NCI-H2029 (cell line): ENCODE results near the gene KNTC1.
"Not testable (repeated sequence)": the region's sequence is repeated elsewhere in the genome, so short reads cannot be mapped to it uniquely, and the experiment has no call there.

Experiments
- DNase-seq: peaks from one replicate; lab custom pipeline; 2025; lab: John Stamatoyannopoulos, UW

The KNTC1 gene

GRCh38 chr12:122558745-122559641 lies 31.9 kb downstream of the KNTC1 start:
- DNase-seq: no peak

GRCh38 chr12:122560138-122560537 lies 33.1 kb downstream of the KNTC1 start:
- DNase-seq: no peak

- DNase-seq: no peak
Observed at GRCh38 chr12:122563361-122563760, 36.3 kb downstream of the KNTC1 start.

GRCh38 chr12:122566816-122567215 lies 39.8 kb downstream of the KNTC1 start:
- not testable (repeated sequence) for DNase-seq

GRCh38 chr12:122569288-122569687 lies 42.2 kb downstream of the KNTC1 start:
- DNase-seq: no peak

- not testable (repeated sequence) for DNase-seq
Observed at GRCh38 chr12:122570006-122570405, 43.0 kb downstream of the KNTC1 start.

- no peak for DNase-seq
Observed at GRCh38 chr12:122571821-122572220, 44.8 kb downstream of the KNTC1 start.

- DNase-seq: not testable (repeated sequence)
Observed at GRCh38 chr12:122583294-122583693, 56.2 kb downstream of the KNTC1 start.

- DNase-seq: no peak
Observed at GRCh38 chr12:122584177-122584863, 57.3 kb downstream of the KNTC1 start.

GRCh38 chr12:122590990-122591389 lies 63.9 kb downstream of the KNTC1 start:
- DNase-seq: no peak

GRCh38 chr12:122591966-122592365 lies 64.9 kb downstream of the KNTC1 start:
- DNase-seq: not testable (repeated sequence)

GRCh38 chr12:122592543-122592942 lies 65.5 kb downstream of the KNTC1 start:
- DNase-seq: not testable (repeated sequence)

GRCh38 chr12:122593910-122594309 lies 66.9 kb downstream of the KNTC1 start:
- no peak for DNase-seq

GRCh38 chr12:122596838-122597237 lies 69.8 kb downstream of the KNTC1 start:
- DNase-seq: no peak

- no peak for DNase-seq
Observed at GRCh38 chr12:122602456-122602855, 75.4 kb downstream of the KNTC1 start.

- DNase-seq: no peak
Observed at GRCh38 chr12:122604993-122605392, 77.9 kb downstream of the KNTC1 start.

- DNase-seq: no peak
Observed at GRCh38 chr12:122609732-122610131, 82.7 kb downstream of the KNTC1 start.

GRCh38 chr12:122610207-122610606 lies 83.2 kb downstream of the KNTC1 start:
- DNase-seq: no peak

GRCh38 chr12:122610911-122611310 lies 83.9 kb downstream of the KNTC1 start:
- no peak for DNase-seq

- no peak for DNase-seq
Observed at GRCh38 chr12:122614839-122615238, 87.8 kb downstream of the KNTC1 start.

GRCh38 chr12:122615780-122616179 lies 88.7 kb downstream of the KNTC1 start:
- DNase-seq: no peak

- DNase-seq: no peak
Observed at GRCh38 chr12:122635471-122635870, 108.4 kb downstream of the KNTC1 start.

- no peak for DNase-seq
Observed at GRCh38 chr12:122643207-122643805, 116.3 kb downstream of the KNTC1 start.
